Lung (tissue), 12 donors: Measurements from ENCODE around the gene FDPS. TPM values are rescaled to one million over a fixed set of nuclear protein-coding genes. Genes with fewer than 3 reads are reported as not detected.

ENCODE experiments used
- ATAC-seq: fragments of 200-7000 bp; cut with Tn5 transposase; one replicate; pipeline ENCODE4 v1.9.1; 2020; ENCODE audit warnings: moderate number of reproducible peaks; ENCODE audit not compliant: insufficient read depth, low FRiP score
- DNase-seq, 3 donors: peaks; one replicate each; pipeline ENCODE4 v3.0.0-alpha.2; 2013 to 2017
- H3K27ac ChIP-seq, 2 donors: one replicate each; pipeline ENCODE4 v1.5.1; 2013; ENCODE audit warnings: mild to moderate bottlenecking in 2 of 2, moderate library complexity in 2 of 2, control low read depth in 1 of 2, inconsistent platforms in 1 of 2, low read depth in 1 of 2, low read length in 1 of 2
- H3K27me3 ChIP-seq, 3 donors: one replicate each; pipeline ENCODE4 v1.5.1; 2013; ENCODE audit warnings: low read length in 2 of 3; ENCODE audit not compliant: control insufficient read depth in 3 of 3, insufficient read depth in 3 of 3
- H3K36me3 ChIP-seq, 4 donors: one replicate each; pipeline ENCODE4 v1.5.1; 2013; ENCODE audit warnings: low read length in 4 of 4, mild to moderate bottlenecking in 1 of 4, moderate library complexity in 1 of 4; ENCODE audit not compliant: control insufficient read depth in 4 of 4, insufficient read depth in 4 of 4
- H3K4me1 ChIP-seq, 5 donors: one replicate each; pipeline ENCODE4 v1.5.1; 2013; ENCODE audit warnings: low read length in 5 of 5, mild to moderate bottlenecking in 2 of 5, moderate library complexity in 1 of 5; ENCODE audit not compliant: control insufficient read depth in 5 of 5, insufficient read depth in 5 of 5
- H3K4me3 ChIP-seq: one replicate; pipeline ENCODE4 v1.5.1; 2013; ENCODE audit warnings: mild to moderate bottlenecking, control low read depth, moderate library complexity
- H3K9ac ChIP-seq, 2 donors: one replicate each; pipeline ENCODE4 v1.5.1; 2013; ENCODE audit warnings: low read length in 2 of 2, control low read depth in 1 of 2; ENCODE audit not compliant: insufficient read depth in 1 of 2
- H3K9me3 ChIP-seq, 4 donors: one replicate each; pipeline ENCODE4 v1.5.1; 2013; ENCODE audit warnings: low read length in 3 of 4, mild to moderate bottlenecking in 1 of 4, moderate library complexity in 1 of 4; ENCODE audit not compliant: control insufficient read depth in 4 of 4, insufficient read depth in 3 of 4
- CTCF ChIP-seq: IDR thresholded peaks from 2 replicates; pipeline ENCODE4 v1.5.1; 2012; ENCODE audit warnings: mild to moderate bottlenecking; ENCODE audit errors: control extremely low read depth, extremely low read depth
- WGBS, 2 donors: extraction: QIAGEN DNeasy Blood & Tissue Kit; methylation state at CpG; one replicate each; pipeline ENCODE4 v1.1.7; 2013; 5-methylcytosine and 5-hydroxymethylcytosine counted together
- polyA plus RNA-seq, 2 donors: library from polyadenylated mRNA; stranded (reverse); fragments of 200-250 nt; gene quantifications; one replicate each; pipeline ENCODE4 v1.2.1, GENCODE V29; 2013
- total RNA-seq, 2 donors: library from RNA; depleted of rRNA in 1 of 2; stranded (reverse); fragments of >200 nt in 1 of 2; gene quantifications; one replicate each; pipeline ENCODE4 v1.2.1, GENCODE V29; 2014 to 2021
- donor health status: control.
- donor health status: control.
- donor health status: Bipolar disorder and iron deficiency.
- donor health status: healthy.
- donor health status: DM: yes; HTN: yes; CAD: no.

Gene FDPS
- total and polyA plus RNA-seq, 4 donors: 193 to 385 (median 308) TPM

- 81 to 90% methylated on average over 3 of the region's 3 CpGs for WGBS, 2 donors
- ATAC-seq: no peak
Observed at GRCh38 chr1:155296661-155297060, 12.0 kb upstream of the FDPS start.

GRCh38 chr1:155297384-155297783 is 11.3 kb upstream of the FDPS start:
- ATAC-seq: no peak
- Histone ChIP-seq H3K4me3 (no peak overlapping the region), H3K36me3 (no peaks in the 10 kb centered on the region), H3K27me3 (peaks cover 0 to 50% (median 35%) of the 10 kb centered on the region in 3 donors), H3K9ac (no peak overlapping the region), H3K4me1 (peaks cover 0 to 6% (median 0%) of the 10 kb centered on the region in 5 donors), H3K9me3 (peaks cover 0 to 2% (median 0%) of the 10 kb centered on the region in 4 donors), H3K27ac (no peak overlapping the region)
- DNase-seq: no peak
- WGBS, 2 donors: 75 to 76% methylated on average over 7 of the region's 7 CpGs
- no peak for TF ChIP-seq CTCF

More at GRCh38 chr1:155296661-155297060, 12.0 kb upstream of the FDPS start:
- no peak for DNase-seq
- H3K4me1 ChIP-seq: peaks cover 0 to 6% (median 0%) of the 10 kb centered on the region in 5 donors
- peaks cover 0 to 50% (median 35%) of the 10 kb centered on the region in 3 donors for H3K27me3 ChIP-seq
- H3K27ac ChIP-seq: no peak overlapping the region
- no peaks in the 10 kb centered on the region for H3K36me3 ChIP-seq
- no peak overlapping the region for H3K4me3 ChIP-seq
- H3K9me3 ChIP-seq: peaks cover 0 to 2% (median 0%) of the 10 kb centered on the region in 4 donors
- no peak overlapping the region for H3K9ac ChIP-seq
- no peak for TF ChIP-seq CTCF

GRCh38 chr1:155300024-155300423 is 8.6 kb upstream of the FDPS start:
- H3K9me3 ChIP-seq: peaks cover 0 to 2% (median 0%) of the 10 kb centered on the region in 4 donors
- no peak for ATAC-seq
- WGBS, 2 donors: 91 to 92% methylated on average over 8 of the region's 8 CpGs
- H3K4me3 ChIP-seq: no peak overlapping the region
- no peak overlapping the region for H3K27ac ChIP-seq
- no peak for DNase-seq
- TF ChIP-seq CTCF: no peak
- H3K4me1 ChIP-seq: peaks cover 0 to 5% (median 0%) of the 10 kb centered on the region in 5 donors
- H3K27me3 ChIP-seq: peaks cover 0 to 28% (median 22%) of the 10 kb centered on the region in 3 donors
- H3K9ac ChIP-seq: no peak overlapping the region
- H3K36me3 ChIP-seq: no peaks in the 10 kb centered on the region
